Transverse colon (tissue), 4 donors: ENCODE results near the gene CDKAL1. TPM values are rescaled to one million over a fixed set of nuclear protein-coding genes. Genes with fewer than 3 reads are reported as not detected.

Experiments used
- DNase-seq: peaks from one replicate; pipeline ENCODE4 v3.0.0-alpha.2; 2019
- H3K27ac ChIP-seq, 4 donors: fragments of 200-600 bp; sonication (generic); 2 replicates each; pipeline ENCODE4 v1.5.1; 2016 to 2018; ENCODE audit warnings: inconsistent platforms in 4 of 4
- H3K27me3 ChIP-seq: fragments of 200-600 bp; sonication (generic); 2 replicates; pipeline ENCODE4 v1.5.1; 2017; ENCODE audit warnings: inconsistent platforms
- H3K36me3 ChIP-seq, 4 donors: fragments of 200-600 bp; sonication (generic); 2 replicates each; pipeline ENCODE4 v1.5.1; 2017 to 2019; ENCODE audit warnings: inconsistent platforms in 4 of 4
- H3K4me1 ChIP-seq, 4 donors: fragments of 200-600 bp; sonication (generic); 2 replicates each; pipeline ENCODE4 v1.5.1; 2017 to 2020; ENCODE audit warnings: inconsistent platforms in 4 of 4
- H3K4me3 ChIP-seq, 4 donors: fragments of 200-600 bp; sonication (generic); 1 replicate in 1 of 4; 2 replicates in 3 of 4; pipeline versions ENCODE4 v1.5.1 to v1.6.1; 2017 to 2019; ENCODE audit warnings: inconsistent platforms in 4 of 4
- H3K9me3 ChIP-seq, 2 donors: fragments of 200-600 bp; sonication (generic); 2 replicates each; pipeline ENCODE4 v1.5.1; 2017 to 2019; ENCODE audit warnings: inconsistent platforms in 2 of 2
- EP300 ChIP-seq: sonication (generic); formaldehyde crosslinking; IDR thresholded peaks from one replicate; pipeline ENCODE4 v1.6.1; 2017; ENCODE audit warnings: antibody characterized with exemption, low read depth
- POLR2A ChIP-seq: fragments of 450-650 bp; IDR thresholded peaks from one replicate; pipeline ENCODE4 v1.6.1; 2016; ENCODE audit warnings: antibody characterized with exemption, mild to moderate bottlenecking, moderate library complexity
- POLR2AphosphoS5 ChIP-seq, 3 donors: sonication (generic); formaldehyde crosslinking; IDR thresholded peaks; one replicate each; pipeline ENCODE4 v1.6.1; 2016; ENCODE audit warnings: antibody characterized with exemption in 3 of 3
- WGBS, 2 donors: methylation state at CpG; one replicate each; pipeline ENCODE4 v1.1.5; 2018; ENCODE audit warnings: low coverage in 1 of 2; 5-methylcytosine and 5-hydroxymethylcytosine counted together
- in situ Hi-C, 4 donors: fragments of 200-750 bp; cut with MboI; loops; one replicate each; pipeline versions ENCODE4 v1.15.0 to v1.15.1; 2017; ENCODE audit warnings: low sequenced_read_pairs in 3 of 4, low pct_ligation_motif_present in 1 of 4, low pct_unique_long_range_greater_than_20kb in 1 of 4
- intact Hi-C: fragments of 100-400 bp; cut with DNase I; formaldehyde crosslinking; loops from one replicate; pipeline ENCODE4 v1.15.1; 2023; ENCODE audit warnings: low total_unique reads
- total RNA-seq, 4 donors: library from RNA; depleted of rRNA; stranded (reverse); fragments of >200 nt; gene quantifications; one replicate each; pipeline ENCODE4 v1.1.0, GENCODE V29; 2016
- TF ChIP-seq, protein P1 (sequence below), 5 experiments: fragments of 200-600 bp in 3 of 5; fragments of 450-650 bp in 2 of 5; sonication (generic) in 3 of 5; IDR thresholded peaks; 1 replicate in 2 of 5; 2 replicates in 3 of 5; pipeline ENCODE4 v1.5.1; 2016 to 2017; ENCODE audit warnings: antibody characterized with exemption in 5 of 5, inconsistent platforms in 3 of 5, mild to moderate bottlenecking in 2 of 5, moderate library complexity in 1 of 5

CDKAL1 gene
- total RNA-seq, 4 donors from 2014 or later = 4.8 to 21.7 (median 12.5) TPM

DNA sequence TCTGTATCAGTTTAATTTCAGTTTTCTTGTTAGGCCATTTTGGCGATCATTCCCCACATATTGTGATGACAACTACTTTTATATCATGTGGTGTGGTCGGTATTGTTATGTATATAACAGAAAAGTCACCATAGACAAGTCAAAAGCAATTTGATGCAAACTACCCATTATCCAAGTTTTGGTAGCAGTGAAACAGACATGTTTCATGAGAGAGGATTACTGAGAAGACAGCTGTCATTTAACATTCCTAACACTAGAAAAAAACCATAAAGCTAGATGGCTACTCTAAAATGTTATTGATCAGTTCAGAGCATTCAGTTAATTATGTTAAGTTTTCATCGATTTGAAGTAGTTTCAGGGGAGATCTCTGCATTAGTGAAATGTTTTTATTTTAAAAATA lies 597.1 kb downstream of the CDKAL1 start:
- Histone ChIP-seq H3K9me3 (no peaks in the 10 kb centered on the region), H3K27ac (no peak overlapping the region), H3K36me3 (no peaks in the 10 kb centered on the region), H3K27me3 (no peaks in the 10 kb centered on the region), H3K4me3 (no peak overlapping the region), H3K4me1 (no peaks in the 10 kb centered on the region)
- intact Hi-C loops = no loop called here
- DNase-seq = no peak
- no peak for TF ChIP-seq EP300
- TF ChIP-seq, protein P1, sequence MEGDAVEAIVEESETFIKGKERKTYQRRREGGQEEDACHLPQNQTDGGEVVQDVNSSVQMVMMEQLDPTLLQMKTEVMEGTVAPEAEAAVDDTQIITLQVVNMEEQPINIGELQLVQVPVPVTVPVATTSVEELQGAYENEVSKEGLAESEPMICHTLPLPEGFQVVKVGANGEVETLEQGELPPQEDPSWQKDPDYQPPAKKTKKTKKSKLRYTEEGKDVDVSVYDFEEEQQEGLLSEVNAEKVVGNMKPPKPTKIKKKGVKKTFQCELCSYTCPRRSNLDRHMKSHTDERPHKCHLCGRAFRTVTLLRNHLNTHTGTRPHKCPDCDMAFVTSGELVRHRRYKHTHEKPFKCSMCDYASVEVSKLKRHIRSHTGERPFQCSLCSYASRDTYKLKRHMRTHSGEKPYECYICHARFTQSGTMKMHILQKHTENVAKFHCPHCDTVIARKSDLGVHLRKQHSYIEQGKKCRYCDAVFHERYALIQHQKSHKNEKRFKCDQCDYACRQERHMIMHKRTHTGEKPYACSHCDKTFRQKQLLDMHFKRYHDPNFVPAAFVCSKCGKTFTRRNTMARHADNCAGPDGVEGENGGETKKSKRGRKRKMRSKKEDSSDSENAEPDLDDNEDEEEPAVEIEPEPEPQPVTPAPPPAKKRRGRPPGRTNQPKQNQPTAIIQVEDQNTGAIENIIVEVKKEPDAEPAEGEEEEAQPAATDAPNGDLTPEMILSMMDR (IDR thresholded peaks at IDR 0.05) = no peak
- TF ChIP-seq POLR2AphosphoS5 (IDR thresholded peaks at IDR 0.05) = no peak
- no peak for TF ChIP-seq POLR2A
- in situ Hi-C loops = no loop called here
- WGBS, 2 donors = 93 to 95% methylated on average over 3 of the region's 3 CpGs

DNA sequence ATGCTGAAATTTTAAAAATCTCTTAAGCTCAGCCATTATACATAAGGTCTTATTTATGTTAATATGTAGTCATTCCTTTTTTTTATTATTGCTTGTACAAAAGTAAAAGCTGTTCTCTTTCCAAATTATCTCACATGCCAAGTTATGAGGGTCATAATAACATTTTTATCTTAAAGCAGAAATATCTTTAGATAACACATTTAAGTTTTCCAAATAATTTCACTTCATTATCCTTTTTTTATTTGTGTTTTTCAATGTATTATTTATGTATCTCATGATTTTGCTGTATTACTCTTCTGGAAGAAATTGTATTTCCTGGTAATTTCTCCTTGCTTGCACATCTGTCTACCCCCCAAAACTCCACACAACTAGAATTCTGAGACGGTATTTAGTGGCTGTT lies 598.2 kb downstream of the CDKAL1 start:
- no peak for TF ChIP-seq POLR2A
- no peak for TF ChIP-seq EP300
- no peak for TF ChIP-seq POLR2AphosphoS5 (IDR thresholded peaks at IDR 0.05)
- TF ChIP-seq, protein P1 (IDR thresholded peaks at IDR 0.05) = no peak
- 58 to 70% methylated on average over 1 of the region's 1 CpG for WGBS, 2 donors
- no peaks in the 10 kb centered on the region for H3K27me3 ChIP-seq
- intact Hi-C loops = no loop called here
- no peak overlapping the region for H3K4me3 ChIP-seq
- no peaks in the 10 kb centered on the region for H3K9me3 ChIP-seq
- no peaks in the 10 kb centered on the region for H3K4me1 ChIP-seq
- no peak for DNase-seq
- H3K36me3 ChIP-seq = no peaks in the 10 kb centered on the region
- H3K27ac ChIP-seq = no peak overlapping the region
- in situ Hi-C loops = no loop called here

DNA sequence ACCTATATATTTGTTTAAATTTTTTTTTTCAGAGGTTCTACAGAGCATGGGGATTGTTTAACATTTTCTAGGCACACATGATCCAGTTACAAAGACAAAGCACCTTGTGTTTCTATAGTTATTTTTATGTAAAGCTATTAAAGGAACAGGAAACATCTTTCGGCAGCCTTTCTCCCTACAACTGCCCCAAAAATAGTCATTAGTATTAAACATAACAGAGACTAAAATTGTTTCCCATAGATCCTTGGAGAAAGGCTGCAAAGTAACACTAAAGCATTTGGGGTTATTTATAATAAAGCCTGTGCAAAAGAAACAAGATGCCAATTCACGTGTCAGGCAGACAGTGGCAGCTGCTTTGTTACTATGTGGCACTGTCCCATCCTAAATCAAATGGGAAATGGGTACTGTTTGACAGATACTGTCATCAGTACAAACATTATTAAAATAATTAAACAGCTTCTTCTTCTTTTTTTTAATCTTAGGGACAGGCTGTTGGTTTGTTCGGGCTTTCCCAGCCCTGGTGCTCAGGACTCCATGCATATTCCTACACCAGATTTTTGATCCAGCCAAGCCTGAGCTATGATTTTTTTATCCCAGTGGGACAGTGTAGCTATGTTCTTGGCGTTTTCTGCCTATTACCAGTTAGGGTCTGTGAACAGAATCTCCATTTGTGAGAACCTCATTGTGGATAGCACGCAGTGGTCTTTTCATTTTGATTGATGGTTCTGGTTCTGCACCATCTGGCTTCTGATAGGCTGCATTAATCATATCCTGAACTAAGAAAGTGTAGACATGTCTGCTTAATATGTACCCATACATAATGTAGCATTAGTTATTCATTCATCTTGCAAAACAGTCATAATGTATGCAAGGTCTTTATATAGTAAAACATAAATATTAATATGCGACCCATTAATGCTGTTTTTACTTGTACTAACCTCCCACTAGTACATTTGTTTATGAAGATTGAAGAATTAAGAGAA lies 598.9 kb downstream of the CDKAL1 start:
- Histone ChIP-seq H3K4me3 (no peak overlapping the region), H3K4me1 (no peaks in the 10 kb centered on the region), H3K27ac (no peak overlapping the region), H3K27me3 (no peaks in the 10 kb centered on the region), H3K9me3 (no peaks in the 10 kb centered on the region), H3K36me3 (no peaks in the 10 kb centered on the region)
- no peak for DNase-seq
- no peak for TF ChIP-seq POLR2A
- TF ChIP-seq EP300 = no peak
- TF ChIP-seq, protein P1 (IDR thresholded peaks at IDR 0.05) = no peak
- TF ChIP-seq POLR2AphosphoS5 (IDR thresholded peaks at IDR 0.05) = no peak
- intact Hi-C loops = no loop called here
- in situ Hi-C loops = no loop called here
- WGBS, 2 donors = 58 to 61% methylated on average over 6 of the region's 6 CpGs

DNA sequence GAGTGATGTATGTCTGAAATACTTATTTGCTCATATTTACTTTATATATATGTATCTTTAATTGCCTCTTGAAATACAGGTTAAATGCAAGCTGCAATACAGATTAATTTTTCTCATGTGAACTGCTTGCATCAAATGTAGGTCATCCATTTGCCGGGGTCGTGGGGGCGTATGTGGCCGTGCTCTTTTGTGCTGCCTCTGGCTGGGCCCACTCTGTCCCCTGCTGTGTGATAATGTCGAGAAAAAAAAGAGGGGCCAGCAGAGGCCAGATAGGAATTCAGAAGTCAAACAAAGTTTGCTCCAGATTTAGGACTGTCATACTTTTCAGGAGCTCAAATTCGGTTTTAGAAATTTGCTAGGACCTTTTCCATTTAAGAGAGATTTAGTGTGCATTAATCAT lies 599.6 kb downstream of the CDKAL1 start:
- Histone ChIP-seq H3K9me3 (no peaks in the 10 kb centered on the region), H3K4me3 (no peak overlapping the region), H3K27ac (no peak overlapping the region), H3K4me1 (peaks cover 0 to 6% (median 0%) of the 10 kb centered on the region in 4 donors), H3K27me3 (no peaks in the 10 kb centered on the region), H3K36me3 (no peaks in the 10 kb centered on the region)
- TF ChIP-seq EP300 = no peak
- no peak for TF ChIP-seq POLR2A
- TF ChIP-seq POLR2AphosphoS5 (IDR thresholded peaks at IDR 0.05) = no peak
- TF ChIP-seq, protein P1 (IDR thresholded peaks at IDR 0.05) = no peak
- intact Hi-C loops = no loop called here
- 86% methylated on average over 6 of the region's 6 CpGs for WGBS, 2 donors
- no peak for DNase-seq
- in situ Hi-C loops = no loop called here
